Skin of body (tissue), 2 donors: ENCODE results near the gene SIRT5. TPM values are rescaled to one million over a fixed set of nuclear protein-coding genes. Genes with fewer than 3 reads are reported as not detected.

Experiments used
- DNase-seq: peaks from one replicate; lab custom pipeline; 2025; lab: John Stamatoyannopoulos, UW
- total RNA-seq: library from RNA; depleted of rRNA; stranded (reverse); fragments of >200 nt; gene quantifications from one replicate; pipeline ENCODE4 v1.2.3, GENCODE V29; 2014

The SIRT5 gene
- total RNA-seq, 1 donor from 2014 or later, result 6.9 TPM

DNA sequence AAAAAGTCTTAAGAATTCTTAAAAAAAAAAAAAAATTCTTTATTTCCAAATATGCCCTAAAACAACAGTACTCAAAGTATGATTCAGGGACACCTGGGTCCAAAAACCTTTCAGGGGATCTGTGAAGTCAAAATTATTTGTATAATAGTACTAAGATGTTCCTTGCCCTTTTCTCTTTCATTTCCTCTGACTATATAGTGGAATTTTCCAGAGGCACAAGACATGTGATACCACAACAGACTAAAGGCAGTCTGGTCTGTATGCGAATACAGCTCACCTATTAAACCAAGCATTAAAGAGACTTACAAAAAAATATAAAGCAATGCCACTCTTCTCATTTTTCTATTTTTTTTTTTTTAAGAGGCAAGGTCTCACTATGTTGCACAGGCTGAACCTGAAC lies 56.1 kb downstream of the SIRT5 start:
- no peak for DNase-seq

GRCh38 chr6:13633343-13633742 lies 58.9 kb downstream of the SIRT5 start:
- no peak for DNase-seq

DNA sequence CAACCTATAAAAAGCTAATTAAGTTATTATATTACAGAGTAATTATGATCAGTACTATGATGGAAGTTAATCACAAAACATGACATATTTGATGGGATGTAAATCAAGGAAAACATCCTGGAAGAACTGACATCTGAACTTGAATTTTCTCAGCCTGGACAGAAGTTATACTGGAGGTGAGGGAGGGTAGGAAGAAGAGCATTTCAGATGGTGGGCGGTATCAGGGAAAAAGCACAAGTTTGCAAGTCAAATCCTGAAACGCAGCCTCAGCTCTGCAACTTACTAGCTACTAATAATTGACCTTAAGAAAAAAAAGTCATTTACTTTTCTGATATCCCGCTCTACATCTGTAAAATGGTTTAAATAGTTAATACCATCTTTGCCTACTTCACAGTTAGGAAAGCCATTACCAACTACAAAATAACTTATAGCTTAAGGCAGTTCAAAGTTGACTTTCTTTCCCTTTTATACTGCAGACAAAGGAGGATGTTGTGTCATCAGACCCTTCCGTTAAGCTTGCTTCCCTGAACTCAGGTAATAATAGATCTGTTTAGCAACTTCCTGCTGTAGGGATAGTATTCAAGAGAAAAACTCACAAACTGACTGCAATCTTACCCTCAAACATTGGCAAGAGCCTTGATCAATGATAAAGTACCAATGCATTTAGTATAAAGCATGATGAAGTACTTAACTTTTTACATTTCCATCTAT lies 61.7 kb downstream of the SIRT5 start:
- DNase-seq, result no peak

DNA sequence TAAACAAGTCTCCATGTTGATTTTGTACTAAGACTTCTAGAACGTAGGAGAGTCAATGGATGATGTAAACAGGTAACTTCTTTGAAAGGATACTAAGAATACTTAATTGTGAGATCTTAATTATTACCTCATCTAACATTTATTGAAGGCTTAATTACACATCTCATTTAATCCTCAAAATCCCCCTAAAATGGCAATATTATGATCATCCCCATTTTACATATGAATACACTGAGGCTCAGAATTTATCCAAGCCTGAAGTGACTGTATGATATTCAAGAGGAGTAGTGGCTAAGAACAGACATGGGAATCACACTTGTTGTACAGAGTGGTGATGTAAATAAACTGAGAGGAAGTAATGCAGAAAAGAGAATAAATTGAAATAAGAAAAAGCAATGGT lies 63.6 kb downstream of the SIRT5 start:
- no peak for DNase-seq

GRCh38 chr6:13638626-13639025 lies 64.2 kb downstream of the SIRT5 start:
- DNase-seq, result no peak

DNA sequence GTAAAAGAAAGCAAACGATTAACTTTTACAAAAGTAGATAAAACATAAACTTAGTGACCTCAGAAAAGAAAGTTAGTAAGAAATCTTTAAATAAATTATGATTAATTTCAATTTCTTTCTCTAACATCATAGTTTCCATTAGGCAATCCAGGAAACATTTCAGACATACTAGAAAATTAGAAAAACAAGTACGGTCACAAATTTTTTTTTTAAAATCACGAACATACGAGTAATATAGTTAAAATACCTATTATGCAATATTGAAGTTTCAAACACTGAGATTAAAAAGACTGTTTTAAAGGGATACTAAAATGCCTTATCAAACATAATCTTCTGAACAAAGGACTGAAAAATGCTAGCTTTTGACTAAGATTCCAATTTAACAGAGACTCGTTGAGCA lies 66.9 kb downstream of the SIRT5 start:
- no peak for DNase-seq

- no peak for DNase-seq
These were observed 68.7 kb downstream of the SIRT5 start for GRCh38 chr6:13643125-13643524.

DNA sequence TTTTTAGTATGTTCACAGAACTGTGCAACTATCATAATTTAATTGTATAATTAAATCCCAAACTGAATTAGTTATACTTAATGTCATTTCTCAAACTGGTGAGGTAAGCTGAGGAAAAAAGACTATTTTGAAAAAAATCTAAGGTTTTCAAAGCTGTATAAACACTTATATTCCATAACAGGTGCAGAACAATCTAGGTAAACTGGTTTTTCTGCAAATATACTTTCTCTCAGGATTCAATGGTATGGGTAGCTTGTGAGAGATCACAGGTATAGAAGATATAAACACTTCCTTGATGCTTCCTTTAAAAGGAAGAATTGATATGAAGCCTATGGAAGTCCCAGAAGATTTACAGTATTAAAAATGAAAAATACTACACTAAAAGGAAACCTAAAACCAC lies 74.4 kb downstream of the SIRT5 start:
- no peak for DNase-seq

- no peak for DNase-seq
These were observed 75.0 kb downstream of the SIRT5 start for GRCh38 chr6:13649393-13649792.

DNA sequence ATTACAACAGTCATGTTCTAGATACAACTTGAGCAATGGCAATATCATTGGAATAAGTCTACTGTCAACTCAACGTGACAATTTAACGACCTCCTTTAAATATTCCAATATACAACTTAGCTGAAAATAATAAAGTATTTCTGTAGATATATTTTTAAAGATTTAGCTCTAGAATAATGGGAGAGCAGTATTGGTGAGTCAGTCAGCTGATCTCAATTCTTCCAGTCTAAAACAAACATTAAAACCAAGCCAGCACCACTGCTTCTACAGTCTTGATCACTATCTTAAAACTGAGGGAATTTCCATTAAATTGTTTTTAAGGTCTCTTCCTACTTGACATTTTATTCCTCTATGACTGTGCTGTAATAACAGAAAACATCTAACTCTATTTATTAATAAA lies 78.9 kb downstream of the SIRT5 start:
- no peak for DNase-seq

DNA sequence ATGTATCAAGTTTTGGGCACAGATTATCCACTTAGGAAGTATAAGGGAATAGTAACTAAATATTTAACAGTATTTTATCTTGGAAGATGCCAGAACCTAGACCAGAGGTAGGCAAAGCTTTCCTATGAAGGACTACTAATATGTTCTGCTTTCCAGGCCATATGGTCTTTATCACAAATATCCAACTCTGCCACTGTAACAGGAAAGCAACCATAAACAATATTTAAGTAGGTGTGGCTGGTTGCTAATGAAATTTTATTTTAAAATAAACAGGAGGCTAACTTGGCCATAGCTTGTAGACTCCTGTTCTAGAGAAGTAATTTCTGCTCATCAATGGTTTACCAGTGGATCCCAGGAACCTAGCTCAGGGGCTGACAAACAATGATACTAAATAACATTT lies 80.1 kb downstream of the SIRT5 start:
- no peak for DNase-seq

DNA sequence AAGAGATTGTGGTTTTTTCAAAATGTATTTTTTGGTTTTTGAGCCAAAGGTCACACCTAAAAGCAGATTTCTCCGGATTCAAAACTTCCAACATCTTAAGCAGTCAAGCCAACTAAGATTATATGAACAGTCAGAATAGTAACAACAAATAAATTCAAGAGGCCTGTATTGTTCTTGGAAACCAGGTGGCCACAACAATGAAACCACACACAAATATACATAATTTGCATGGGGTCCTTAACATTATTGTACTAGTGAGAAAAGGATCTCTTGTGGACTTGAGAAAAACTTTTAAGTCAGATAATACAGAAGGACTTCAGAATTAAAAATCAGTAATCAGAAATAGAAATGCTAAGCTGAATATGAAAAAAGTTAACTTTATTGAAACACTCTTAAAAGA lies 81.3 kb downstream of the SIRT5 start:
- no peak for DNase-seq

DNA sequence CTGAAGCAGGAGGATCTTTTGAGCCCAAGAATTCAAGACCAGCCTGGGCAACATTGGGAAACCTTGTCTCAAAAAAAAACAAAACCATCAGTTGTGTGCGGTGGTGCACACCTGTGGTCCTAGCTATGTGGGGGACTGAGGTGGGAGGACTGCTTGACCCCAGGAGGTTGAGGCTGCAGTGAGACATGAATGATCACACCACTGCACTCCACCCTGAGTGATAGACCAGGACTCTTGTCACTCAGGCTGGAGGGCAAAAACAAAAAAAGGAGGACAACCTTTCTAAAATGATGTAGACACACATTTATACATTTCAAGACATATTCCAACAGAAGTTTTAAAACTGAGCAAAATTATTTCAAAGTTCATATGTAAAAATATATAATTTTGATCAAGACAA lies 85.9 kb downstream of the SIRT5 start:
- DNase-seq, result no peak

GRCh38 chr6:13660893-13661292 lies 86.5 kb downstream of the SIRT5 start:
- no peak for DNase-seq

DNA sequence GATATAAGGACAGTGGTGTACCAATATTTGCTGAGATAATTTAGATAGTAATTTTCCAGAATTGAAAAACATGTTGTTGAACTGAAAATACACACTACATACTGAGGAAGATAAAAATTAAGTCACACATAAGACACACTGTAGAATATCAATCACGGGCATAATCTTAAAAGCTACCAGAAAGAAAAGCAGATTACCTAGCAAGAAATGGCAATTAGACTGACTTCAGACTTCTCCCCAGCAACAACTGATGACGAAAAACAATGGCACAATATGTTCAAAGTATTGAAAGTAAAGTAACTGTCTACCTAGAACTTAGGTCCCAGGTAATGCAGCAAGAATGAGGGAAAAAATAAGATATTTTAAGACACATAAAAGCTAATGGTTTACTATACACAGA lies 87.2 kb downstream of the SIRT5 start:
- no peak for DNase-seq

DNA sequence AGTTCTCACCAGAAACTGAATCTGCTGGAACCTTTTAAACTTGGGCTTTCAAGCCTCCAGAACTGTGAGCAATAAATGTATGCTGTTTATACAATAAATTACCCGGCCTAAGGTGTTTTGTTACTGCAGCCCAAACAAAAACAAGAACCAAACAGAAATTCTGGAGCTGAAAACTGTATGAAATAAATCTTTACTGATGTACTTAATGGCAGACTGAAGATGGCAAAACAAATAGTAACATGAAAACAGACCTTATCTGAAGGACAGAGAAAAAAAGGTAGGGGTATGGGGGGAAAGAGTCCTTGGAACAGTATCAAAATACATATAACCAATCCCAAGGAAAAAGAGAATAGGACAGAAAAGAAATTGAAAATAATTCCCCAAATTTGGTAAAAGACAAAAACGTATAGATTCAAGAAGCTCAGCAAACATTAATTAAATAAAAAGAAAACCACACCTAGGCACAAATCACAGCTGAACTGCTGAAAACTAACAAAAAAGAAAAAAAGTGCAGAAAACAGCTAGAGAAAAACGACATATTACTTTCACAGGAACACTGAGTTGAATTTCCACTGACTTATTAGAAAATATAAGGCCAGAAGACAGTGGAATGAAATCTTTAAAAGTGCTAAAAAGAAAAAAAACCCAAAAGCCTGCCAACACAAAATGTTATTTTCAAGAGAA lies 88.4 kb downstream of the SIRT5 start:
- DNase-seq, result no peak

- DNase-seq, result no peak
These were observed 89.6 kb downstream of the SIRT5 start for GRCh38 chr6:13663986-13664385.

Other genes with a start within 250 kb of the SIRT5 start
- 14.8 TPM for gene TBC1D7, start 246.1 kb upstream of the SIRT5 start, total RNA-seq
- gene GFOD1, start 87.0 kb upstream of the SIRT5 start, total RNA-seq, result 14.5 TPM
- gene NOL7, start 40.7 kb downstream of the SIRT5 start, total RNA-seq, result 36.4 TPM
- 41.1 TPM for gene RANBP9, start 137.2 kb downstream of the SIRT5 start, total RNA-seq
- 10.1 TPM for gene MCUR1, start 240.0 kb downstream of the SIRT5 start, total RNA-seq